Stimulated activated CD8-positive, alpha-beta memory T cell treated with anti-CD3 and anti-CD28 coated beads, Interleukin-2, amount 100 ng/mL, for 48 hours (primary cell): ENCODE measurements around the gene VAMP7.
"Not testable (repeated sequence)": the region's sequence is repeated elsewhere in the genome, so short reads cannot be mapped to it uniquely, and the experiment has no call there.

Experiments used
- DNase-seq, 2 donors: peaks; one replicate each; pipeline ENCODE4 v3.0.0-alpha.2; 2020; ENCODE audit warnings: low read depth in 2 of 2

VAMP7 gene

GRCh38 chrX:155907661-155908060, 26.5 kb downstream of the VAMP7 start:
- not testable (repeated sequence) for DNase-seq

- no peak for DNase-seq
These were observed 42.1 kb downstream of the VAMP7 start for GRCh38 chrX:155923200-155923599.

- DNase-seq = not testable (repeated sequence)
These were observed 49.9 kb downstream of the VAMP7 start for GRCh38 chrX:155930852-155931618.

- DNase-seq = no peak
These were observed 57.0 kb downstream of the VAMP7 start for GRCh38 chrX:155938132-155938531.

- no peak for DNase-seq
These were observed 68.0 kb downstream of the VAMP7 start for GRCh38 chrX:155949098-155949497.

GRCh38 chrX:155951237-155951789, 70.2 kb downstream of the VAMP7 start:
- no peak for DNase-seq

GRCh38 chrX:155953055-155953454, 71.9 kb downstream of the VAMP7 start:
- DNase-seq = no peak

GRCh38 chrX:155954793-155955192, 73.6 kb downstream of the VAMP7 start:
- DNase-seq = no peak

- no peak for DNase-seq
These were observed 75.0 kb downstream of the VAMP7 start for GRCh38 chrX:155956099-155956498.

GRCh38 chrX:155956649-155957048, 75.5 kb downstream of the VAMP7 start:
- no peak for DNase-seq

- DNase-seq = no peak
These were observed 76.7 kb downstream of the VAMP7 start for GRCh38 chrX:155957843-155958242.

- no peak for DNase-seq
These were observed 78.0 kb downstream of the VAMP7 start for GRCh38 chrX:155959018-155959587.

- no peak for DNase-seq
These were observed 81.8 kb downstream of the VAMP7 start for GRCh38 chrX:155962906-155963305.

GRCh38 chrX:155966876-155967275, 85.7 kb downstream of the VAMP7 start:
- peak; percentile 1 to 12 for DNase-seq

GRCh38 chrX:155967653-155968325, 86.6 kb downstream of the VAMP7 start:
- DNase-seq = no peak

GRCh38 chrX:155968326-155968661, 87.1 kb downstream of the VAMP7 start:
- no peak for DNase-seq

- no peak for DNase-seq
These were observed 87.6 kb downstream of the VAMP7 start for GRCh38 chrX:155968791-155969190.

GRCh38 chrX:155971658-155972057, 90.5 kb downstream of the VAMP7 start:
- DNase-seq = not testable (repeated sequence)

GRCh38 chrX:155972241-155972640, 91.1 kb downstream of the VAMP7 start:
- DNase-seq = not testable (repeated sequence)

- DNase-seq = no peak
These were observed 102.2 kb downstream of the VAMP7 start for GRCh38 chrX:155983326-155983725.

- DNase-seq = no peak
These were observed 104.1 kb downstream of the VAMP7 start for GRCh38 chrX:155985208-155985607.

- not testable (repeated sequence) for DNase-seq
These were observed 105.8 kb downstream of the VAMP7 start for GRCh38 chrX:155986995-155987394.

- no peak for DNase-seq
These were observed 107.7 kb downstream of the VAMP7 start for GRCh38 chrX:155988859-155989258.
